Measurements from ENCODE around the gene KCTD19. TPM values are rescaled to one million over a fixed set of nuclear protein-coding genes. Genes with fewer than 3 reads are reported as not detected.

Gene KCTD19
- total RNA-seq, 1 experiment from 2014 or later: not detected

DNA sequence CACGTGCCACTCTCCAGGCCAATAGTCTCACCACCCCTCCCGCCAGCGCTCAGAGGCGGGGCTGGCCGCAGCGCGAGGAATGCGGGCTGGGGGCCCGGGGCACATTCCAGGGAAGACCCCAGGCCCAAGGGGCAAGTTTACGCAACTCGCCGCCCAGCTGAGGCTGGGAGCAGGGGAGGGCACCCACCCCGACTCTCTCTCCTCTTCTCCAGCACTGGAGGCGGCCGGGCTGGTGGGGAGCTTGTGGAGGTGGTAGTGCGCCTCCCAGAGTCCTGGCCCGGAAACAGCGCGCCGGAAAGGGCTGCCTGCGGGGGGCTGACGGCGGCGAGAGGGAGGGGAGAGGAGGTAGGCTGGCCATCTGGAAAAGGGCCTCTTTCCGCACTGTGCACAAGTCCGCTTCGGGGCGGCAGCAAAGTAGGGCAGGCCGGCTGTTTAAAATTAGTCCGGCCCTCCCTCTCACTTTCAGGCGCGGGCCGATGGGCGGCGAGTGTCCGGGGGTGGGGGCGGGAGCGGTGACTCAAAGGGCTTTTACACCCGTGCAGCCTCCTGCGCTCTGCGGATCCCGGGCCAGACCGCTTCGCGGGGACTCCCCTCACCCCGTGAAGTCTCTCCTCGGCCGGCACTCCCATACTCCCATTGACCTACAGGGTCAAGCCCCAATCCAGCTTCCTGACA lies 80.3 kb downstream of the KCTD19 start:
- H3K27ac Mint-ChIP-seq (ENCODE audit: unreplicated experiment): peak overlapping the region; percentile 87
- intact Hi-C loops (cut with micrococcal nuclease; ENCODE audit: unreplicated experiment): loop anchor here (1.0 to 2.0 kb wide), 2 partner anchors 19 to 53 kb away; partner anchors contain the start of genes E2F4 and TMEM208
- Histone ChIP-seq H3K36me3 (ENCODE audit: control insufficient read depth, insufficient read depth, low read length) (no peaks in the 10 kb centered on the region), H3K9me3 (no peaks in the 10 kb centered on the region), H3K4me3 (ENCODE audit: low read depth, low read length) (peak overlapping the region; percentile 72), H3K27me3 (replicated peaks; ENCODE audit: control insufficient read depth, insufficient read depth, low read length) (peaks cover 6% of the 10 kb centered on the region), H3K4me1 (peaks cover 36% of the 10 kb centered on the region)
- POLR2A ChIA-PET: interaction anchor here (0.6 to 3.5 kb wide), 23 partner anchors 8 to 950 kb away, joined by 3 to 55 read pairs (median 4); partner anchors contain the start of genes ATP6V0D1, ELMO3, HSD11B2 and NOL3
- peak; percentile 93 to 94 for DNase-seq
- H3K9me3 Mint-ChIP-seq (ENCODE audit: unreplicated experiment): no peaks in the 10 kb centered on the region
- H3K4me3 Mint-ChIP-seq (ENCODE audit: unreplicated experiment): peak overlapping the region; percentile 95
- CTCF ChIA-PET: interaction anchor here (0.6 to 4.2 kb wide), 35 partner anchors 12 to 746 kb away, joined by 3 to 51 read pairs (median 4); partner anchors contain the start of genes CES3, E2F4, ELMO3 and GFOD2
- BruUV-seq (replicated peaks): no TSS peak
- peaks cover 36% of the 10 kb centered on the region for H3K36me3 Mint-ChIP-seq (ENCODE audit: insufficient read depth, unreplicated experiment)
- peaks cover 48% of the 10 kb centered on the region for H3K4me1 Mint-ChIP-seq (ENCODE audit: low read depth, unreplicated experiment)
- peaks cover 18% of the 10 kb centered on the region for H3K27me3 Mint-ChIP-seq (ENCODE audit: insufficient read depth, unreplicated experiment)
- TF ChIP-seq, protein P1, sequence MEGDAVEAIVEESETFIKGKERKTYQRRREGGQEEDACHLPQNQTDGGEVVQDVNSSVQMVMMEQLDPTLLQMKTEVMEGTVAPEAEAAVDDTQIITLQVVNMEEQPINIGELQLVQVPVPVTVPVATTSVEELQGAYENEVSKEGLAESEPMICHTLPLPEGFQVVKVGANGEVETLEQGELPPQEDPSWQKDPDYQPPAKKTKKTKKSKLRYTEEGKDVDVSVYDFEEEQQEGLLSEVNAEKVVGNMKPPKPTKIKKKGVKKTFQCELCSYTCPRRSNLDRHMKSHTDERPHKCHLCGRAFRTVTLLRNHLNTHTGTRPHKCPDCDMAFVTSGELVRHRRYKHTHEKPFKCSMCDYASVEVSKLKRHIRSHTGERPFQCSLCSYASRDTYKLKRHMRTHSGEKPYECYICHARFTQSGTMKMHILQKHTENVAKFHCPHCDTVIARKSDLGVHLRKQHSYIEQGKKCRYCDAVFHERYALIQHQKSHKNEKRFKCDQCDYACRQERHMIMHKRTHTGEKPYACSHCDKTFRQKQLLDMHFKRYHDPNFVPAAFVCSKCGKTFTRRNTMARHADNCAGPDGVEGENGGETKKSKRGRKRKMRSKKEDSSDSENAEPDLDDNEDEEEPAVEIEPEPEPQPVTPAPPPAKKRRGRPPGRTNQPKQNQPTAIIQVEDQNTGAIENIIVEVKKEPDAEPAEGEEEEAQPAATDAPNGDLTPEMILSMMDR (IDR thresholded peaks at IDR 0.05; ENCODE audit: insufficient read depth in 1 of 2, low read depth in 1 of 2, low read length in 1 of 2, severe bottlenecking in 1 of 2, unreplicated experiment in 1 of 2): peak; percentile 50 to 68

DNA sequence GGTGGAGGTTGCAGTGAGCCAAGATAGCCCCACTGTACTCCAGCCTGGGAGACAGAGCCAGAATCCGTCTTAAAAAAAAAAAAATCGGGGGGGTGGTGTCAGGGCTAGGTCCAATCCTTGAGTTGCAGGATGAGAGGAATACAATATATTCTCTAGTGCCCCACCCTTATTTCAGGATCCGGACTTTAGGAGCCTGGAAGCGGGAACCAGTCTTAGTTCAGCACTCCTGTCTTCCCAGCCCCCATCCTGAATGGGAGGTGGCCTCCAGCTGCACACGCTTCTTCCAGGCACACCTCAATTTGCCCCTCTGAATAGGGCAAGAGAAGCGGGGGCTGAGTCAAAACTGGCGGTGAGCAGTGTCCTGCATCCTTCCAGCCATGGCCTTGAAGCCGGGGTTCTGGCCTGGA lies 80.9 kb downstream of the KCTD19 start:
- H3K4me3 ChIP-seq (ENCODE audit: low read depth, low read length): peak overlapping the region; percentile 72
- Mint-ChIP-seq H3K36me3 (ENCODE audit: insufficient read depth, unreplicated experiment) (peaks cover 36% of the 10 kb centered on the region), H3K9me3 (ENCODE audit: unreplicated experiment) (no peaks in the 10 kb centered on the region), H3K4me1 (ENCODE audit: low read depth, unreplicated experiment) (peaks cover 51% of the 10 kb centered on the region), H3K27me3 (ENCODE audit: insufficient read depth, unreplicated experiment) (peaks cover 18% of the 10 kb centered on the region), H3K27ac (ENCODE audit: unreplicated experiment) (peak overlapping the region; percentile 87), H3K4me3 (ENCODE audit: unreplicated experiment) (peak overlapping the region; percentile 95)
- no peaks in the 10 kb centered on the region for H3K36me3 ChIP-seq (ENCODE audit: control insufficient read depth, insufficient read depth, low read length)
- CTCF ChIA-PET: interaction anchor here (0.6 to 4.2 kb wide), 11 partner anchors 12 to 696 kb away, joined by 3 to 51 read pairs (median 7); partner anchors contain the start of genes E2F4, ELMO3 and HSD11B2
- H3K4me1 ChIP-seq: peaks cover 42% of the 10 kb centered on the region
- peaks cover 6% of the 10 kb centered on the region for H3K27me3 ChIP-seq (replicated peaks; ENCODE audit: control insufficient read depth, insufficient read depth, low read length)
- POLR2A ChIA-PET: interaction anchor here (0.9 to 3.5 kb wide), 5 partner anchors 17 to 75 kb away, joined by 3 to 55 read pairs (median 7); partner anchors contain the start of genes ELMO3, NOL3 and TMEM208
- H3K9me3 ChIP-seq: no peaks in the 10 kb centered on the region
- intact Hi-C loops (cut with micrococcal nuclease; ENCODE audit: unreplicated experiment): loop anchor here (1.0 to 2.0 kb wide), 2 partner anchors 18 to 53 kb away; partner anchors contain the start of genes E2F4 and TMEM208
- no TSS peak for BruUV-seq (replicated peaks)
- no peak for DNase-seq
- TF ChIP-seq, protein P1 (IDR thresholded peaks at IDR 0.05; ENCODE audit: insufficient read depth in 1 of 2, low read depth in 1 of 2, low read length in 1 of 2, severe bottlenecking in 1 of 2, unreplicated experiment in 1 of 2): no peak

DNA sequence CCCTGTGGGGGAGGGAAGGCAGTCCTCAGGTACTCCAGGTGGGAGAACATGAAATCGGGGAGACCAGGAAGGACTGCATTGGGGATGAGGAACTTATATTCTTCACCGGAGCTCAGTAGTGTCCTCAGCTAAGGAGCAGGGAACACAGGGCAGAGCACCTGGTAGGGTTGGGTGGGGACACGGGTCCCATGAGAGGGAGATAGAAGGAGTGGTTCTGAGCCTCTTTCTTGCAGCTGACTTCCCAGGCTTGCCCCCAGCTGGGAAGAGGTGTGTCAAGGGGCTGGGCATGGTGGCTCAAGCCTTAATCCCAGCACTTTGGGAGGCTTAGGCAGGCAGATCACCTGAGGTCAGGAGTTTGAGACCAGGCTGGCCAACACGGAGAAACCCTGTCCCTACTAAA lies 81.4 kb downstream of the KCTD19 start:
- H3K36me3 Mint-ChIP-seq (ENCODE audit: insufficient read depth, unreplicated experiment): peaks cover 36% of the 10 kb centered on the region
- H3K27ac Mint-ChIP-seq (ENCODE audit: unreplicated experiment): peak overlapping the region; percentile 87
- TF ChIP-seq, protein P1 (IDR thresholded peaks at IDR 0.05; ENCODE audit: insufficient read depth in 1 of 2, low read depth in 1 of 2, low read length in 1 of 2, severe bottlenecking in 1 of 2, unreplicated experiment in 1 of 2): no peak
- ChIA-PET POLR2A (interaction anchor here (3.5 kb wide), 1 partner anchor 18 kb away, joined by 55 read pairs; the partner anchor contains the start of gene TMEM208), CTCF (interaction anchor here (0.7 to 4.2 kb wide), 2 partner anchors 30 to 47 kb away, joined by 5 to 24 read pairs; partner anchors contain the start of gene ELMO3)
- Histone ChIP-seq H3K9me3 (no peaks in the 10 kb centered on the region), H3K27me3 (replicated peaks; ENCODE audit: control insufficient read depth, insufficient read depth, low read length) (peaks cover 5% of the 10 kb centered on the region), H3K4me1 (peaks cover 46% of the 10 kb centered on the region), H3K4me3 (ENCODE audit: low read depth, low read length) (peak overlapping the region; percentile 72), H3K36me3 (ENCODE audit: control insufficient read depth, insufficient read depth, low read length) (no peaks in the 10 kb centered on the region)
- H3K4me3 Mint-ChIP-seq (ENCODE audit: unreplicated experiment): peak overlapping the region; percentile 95
- no peak for DNase-seq
- peaks cover 51% of the 10 kb centered on the region for H3K4me1 Mint-ChIP-seq (ENCODE audit: low read depth, unreplicated experiment)
- intact Hi-C loops (cut with micrococcal nuclease; ENCODE audit: unreplicated experiment): no loop called here
- H3K9me3 Mint-ChIP-seq (ENCODE audit: unreplicated experiment): no peaks in the 10 kb centered on the region
- BruUV-seq (replicated peaks): TSS peak; percentile 54
- peaks cover 16% of the 10 kb centered on the region for H3K27me3 Mint-ChIP-seq (ENCODE audit: insufficient read depth, unreplicated experiment)
